Transverse colon (tissue), 4 donors: Measurements from ENCODE around the gene LILRA1. TPM values are rescaled to one million over a fixed set of nuclear protein-coding genes. Genes with fewer than 3 reads are reported as not detected.

Experiments used
- DNase-seq: peaks from one replicate; pipeline ENCODE4 v3.0.0-alpha.2; 2019
- H3K27ac ChIP-seq, 4 donors: fragments of 200-600 bp; sonication (generic); 2 replicates each; pipeline ENCODE4 v1.5.1; 2016 to 2018; ENCODE audit warnings: inconsistent platforms in 4 of 4
- H3K27me3 ChIP-seq: fragments of 200-600 bp; sonication (generic); 2 replicates; pipeline ENCODE4 v1.5.1; 2017; ENCODE audit warnings: inconsistent platforms
- H3K36me3 ChIP-seq, 4 donors: fragments of 200-600 bp; sonication (generic); 2 replicates each; pipeline ENCODE4 v1.5.1; 2017 to 2019; ENCODE audit warnings: inconsistent platforms in 4 of 4
- H3K4me1 ChIP-seq, 4 donors: fragments of 200-600 bp; sonication (generic); 2 replicates each; pipeline ENCODE4 v1.5.1; 2017 to 2020; ENCODE audit warnings: inconsistent platforms in 4 of 4
- H3K4me3 ChIP-seq, 4 donors: fragments of 200-600 bp; sonication (generic); 1 replicate in 1 of 4; 2 replicates in 3 of 4; pipeline versions ENCODE4 v1.5.1 to v1.6.1; 2017 to 2019; ENCODE audit warnings: inconsistent platforms in 4 of 4
- H3K9me3 ChIP-seq, 2 donors: fragments of 200-600 bp; sonication (generic); 2 replicates each; pipeline ENCODE4 v1.5.1; 2017 to 2019; ENCODE audit warnings: inconsistent platforms in 2 of 2
- EP300 ChIP-seq: sonication (generic); formaldehyde crosslinking; IDR thresholded peaks from one replicate; pipeline ENCODE4 v1.6.1; 2017; ENCODE audit warnings: antibody characterized with exemption, low read depth
- POLR2A ChIP-seq: fragments of 450-650 bp; IDR thresholded peaks from one replicate; pipeline ENCODE4 v1.6.1; 2016; ENCODE audit warnings: antibody characterized with exemption, mild to moderate bottlenecking, moderate library complexity
- POLR2AphosphoS5 ChIP-seq, 3 donors: sonication (generic); formaldehyde crosslinking; IDR thresholded peaks; one replicate each; pipeline ENCODE4 v1.6.1; 2016; ENCODE audit warnings: antibody characterized with exemption in 3 of 3
- WGBS, 2 donors: methylation state at CpG; one replicate each; pipeline ENCODE4 v1.1.5; 2018; ENCODE audit warnings: low coverage in 1 of 2; 5-methylcytosine and 5-hydroxymethylcytosine counted together
- in situ Hi-C, 4 donors: fragments of 200-750 bp; cut with MboI; loops; one replicate each; pipeline versions ENCODE4 v1.15.0 to v1.15.1; 2017; ENCODE audit warnings: low sequenced_read_pairs in 3 of 4, low pct_ligation_motif_present in 1 of 4, low pct_unique_long_range_greater_than_20kb in 1 of 4
- intact Hi-C: fragments of 100-400 bp; cut with DNase I; formaldehyde crosslinking; loops from one replicate; pipeline ENCODE4 v1.15.1; 2023; ENCODE audit warnings: low total_unique reads
- total RNA-seq, 4 donors: library from RNA; depleted of rRNA; stranded (reverse); fragments of >200 nt; gene quantifications; one replicate each; pipeline ENCODE4 v1.1.0, GENCODE V29; 2016
- TF ChIP-seq, protein P1 (sequence below), 5 experiments: fragments of 200-600 bp in 3 of 5; fragments of 450-650 bp in 2 of 5; sonication (generic) in 3 of 5; IDR thresholded peaks; 1 replicate in 2 of 5; 2 replicates in 3 of 5; pipeline ENCODE4 v1.5.1; 2016 to 2017; ENCODE audit warnings: antibody characterized with exemption in 5 of 5, inconsistent platforms in 3 of 5, mild to moderate bottlenecking in 2 of 5, moderate library complexity in 1 of 5

Gene LILRA1
- total RNA-seq, 4 donors from 2014 or later: 0.16 to 4.5 (median 0.27) TPM; not detected in 1

DNA sequence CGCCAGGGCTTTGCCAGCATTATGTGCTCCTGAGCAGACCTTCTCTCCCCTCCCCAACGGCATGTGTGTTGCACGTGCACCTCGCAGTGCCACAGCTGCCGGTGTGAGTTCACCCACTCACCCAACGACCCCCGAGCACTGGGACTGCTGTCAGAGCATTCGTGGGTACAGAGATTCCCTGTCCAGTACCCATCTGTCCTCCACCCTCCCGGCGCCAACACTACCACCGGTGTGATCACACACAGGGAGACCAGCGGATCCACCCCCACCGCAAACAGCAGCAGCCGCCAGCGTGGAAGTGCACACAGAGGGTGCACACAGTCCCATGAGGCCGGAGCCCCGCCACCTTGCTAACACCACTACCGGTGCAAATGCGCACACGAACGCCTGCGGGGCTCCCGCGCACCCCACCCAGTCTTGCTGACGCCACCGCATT, 15.9 kb downstream of the LILRA1 start:
- 93% methylated on average over 26 of the region's 26 CpGs; no CpG with 5 or more reads in 1 of the 2 donors for WGBS, 2 donors
- Histone ChIP-seq H3K36me3 (no peaks in the 10 kb centered on the region), H3K4me1 (no peaks in the 10 kb centered on the region), H3K4me3 (no peak overlapping the region), H3K27ac (no peak overlapping the region), H3K27me3 (no peaks in the 10 kb centered on the region), H3K9me3 (peaks cover 3 to 7% of the 10 kb centered on the region in 2 donors)
- no peak for DNase-seq
- intact Hi-C loops: no loop called here
- in situ Hi-C loops: no loop called here
- TF ChIP-seq POLR2AphosphoS5 (IDR thresholded peaks at IDR 0.05) (no peak), POLR2A (no peak), EP300 (no peak)
- TF ChIP-seq, protein P1, sequence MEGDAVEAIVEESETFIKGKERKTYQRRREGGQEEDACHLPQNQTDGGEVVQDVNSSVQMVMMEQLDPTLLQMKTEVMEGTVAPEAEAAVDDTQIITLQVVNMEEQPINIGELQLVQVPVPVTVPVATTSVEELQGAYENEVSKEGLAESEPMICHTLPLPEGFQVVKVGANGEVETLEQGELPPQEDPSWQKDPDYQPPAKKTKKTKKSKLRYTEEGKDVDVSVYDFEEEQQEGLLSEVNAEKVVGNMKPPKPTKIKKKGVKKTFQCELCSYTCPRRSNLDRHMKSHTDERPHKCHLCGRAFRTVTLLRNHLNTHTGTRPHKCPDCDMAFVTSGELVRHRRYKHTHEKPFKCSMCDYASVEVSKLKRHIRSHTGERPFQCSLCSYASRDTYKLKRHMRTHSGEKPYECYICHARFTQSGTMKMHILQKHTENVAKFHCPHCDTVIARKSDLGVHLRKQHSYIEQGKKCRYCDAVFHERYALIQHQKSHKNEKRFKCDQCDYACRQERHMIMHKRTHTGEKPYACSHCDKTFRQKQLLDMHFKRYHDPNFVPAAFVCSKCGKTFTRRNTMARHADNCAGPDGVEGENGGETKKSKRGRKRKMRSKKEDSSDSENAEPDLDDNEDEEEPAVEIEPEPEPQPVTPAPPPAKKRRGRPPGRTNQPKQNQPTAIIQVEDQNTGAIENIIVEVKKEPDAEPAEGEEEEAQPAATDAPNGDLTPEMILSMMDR (IDR thresholded peaks at IDR 0.05): no peak

DNA sequence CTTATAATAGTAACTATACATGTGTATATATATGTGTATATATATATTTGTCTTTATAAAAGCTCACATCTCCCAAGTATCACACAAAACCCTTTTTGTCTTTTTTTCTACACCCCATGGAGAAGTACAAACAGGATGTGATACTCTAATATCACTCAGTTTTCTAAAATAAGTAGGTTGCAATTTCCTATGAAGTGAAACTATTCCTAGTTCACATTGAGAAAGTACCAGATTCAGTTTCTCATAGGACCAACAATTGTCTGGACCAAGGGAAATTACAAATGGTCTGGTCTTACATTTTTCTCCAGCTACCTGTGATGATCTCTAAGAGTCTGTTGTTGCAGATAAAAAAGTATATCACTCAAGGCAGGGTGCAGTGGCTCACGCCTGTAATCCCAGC, 19.0 kb downstream of the LILRA1 start:
- Histone ChIP-seq H3K27me3 (no peaks in the 10 kb centered on the region), H3K9me3 (peaks cover 0 to 3% of the 10 kb centered on the region in 2 donors), H3K36me3 (no peaks in the 10 kb centered on the region), H3K4me1 (no peaks in the 10 kb centered on the region), H3K27ac (no peak overlapping the region), H3K4me3 (no peak overlapping the region)
- intact Hi-C loops: no loop called here
- DNase-seq: no peak
- WGBS, 2 donors: 90 to 100% methylated on average over 1 of the region's 1 CpG
- in situ Hi-C loops: no loop called here
- TF ChIP-seq POLR2A: no peak

DNA sequence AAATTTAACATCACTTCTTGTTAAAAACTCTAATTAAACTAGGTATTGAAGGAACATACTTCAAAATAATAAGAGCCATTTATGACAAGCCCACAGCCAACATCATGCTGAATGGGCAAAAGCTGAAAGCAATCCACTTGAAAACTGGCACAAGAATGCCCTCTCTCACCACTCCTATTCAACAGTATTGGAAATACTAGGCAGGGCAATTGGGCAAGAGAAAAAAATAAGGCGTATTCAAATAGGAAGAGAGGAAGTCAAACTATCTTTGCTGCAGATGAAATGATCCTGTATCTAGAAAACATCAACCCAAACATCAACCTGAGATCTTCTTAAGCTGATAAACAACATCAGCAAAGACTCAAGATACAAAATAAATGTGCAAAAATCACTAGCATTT, 21.3 kb downstream of the LILRA1 start:
- no peak overlapping the region for H3K27ac ChIP-seq
- TF ChIP-seq, protein P1 (IDR thresholded peaks at IDR 0.05): no peak
- TF ChIP-seq POLR2A: no peak
- TF ChIP-seq POLR2AphosphoS5 (IDR thresholded peaks at IDR 0.05): no peak
- TF ChIP-seq EP300: no peak
- peaks cover 0 to 3% of the 10 kb centered on the region in 2 donors for H3K9me3 ChIP-seq
- no peaks in the 10 kb centered on the region for H3K27me3 ChIP-seq
- no peaks in the 10 kb centered on the region for H3K4me1 ChIP-seq
- no peak overlapping the region for H3K4me3 ChIP-seq
- DNase-seq: no peak
- in situ Hi-C loops: no loop called here
- 79 to 87% methylated on average over 1 of the region's 1 CpG for WGBS, 2 donors
- H3K36me3 ChIP-seq: no peaks in the 10 kb centered on the region
- intact Hi-C loops: no loop called here

DNA sequence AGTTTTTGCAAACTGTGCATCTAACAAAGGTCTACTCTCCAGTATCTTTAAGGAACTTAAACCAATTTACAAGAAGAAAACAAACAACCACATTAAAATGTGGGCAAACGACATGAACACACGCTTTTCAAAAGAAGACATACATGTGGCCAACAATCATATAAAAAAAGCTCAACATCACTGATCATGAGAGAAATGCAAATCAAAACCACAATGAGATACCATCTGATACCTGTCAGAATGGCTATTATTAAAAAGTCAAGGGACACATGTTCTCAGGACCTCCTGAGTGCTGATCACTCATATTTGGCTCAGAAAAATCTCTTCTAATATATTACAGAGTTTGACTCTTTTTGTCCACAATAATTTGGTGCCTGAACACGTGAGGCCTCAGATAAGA, 22.6 kb downstream of the LILRA1 start:
- in situ Hi-C loops (no loop called here), intact Hi-C loops (no loop called here)
- Histone ChIP-seq H3K36me3 (no peaks in the 10 kb centered on the region), H3K27me3 (no peaks in the 10 kb centered on the region), H3K9me3 (no peaks in the 10 kb centered on the region), H3K4me3 (no peak overlapping the region), H3K4me1 (no peaks in the 10 kb centered on the region), H3K27ac (peak overlapping the region in 3 of 4 donors; percentile 16 to 62 (median 40))
- WGBS, 2 donors: 54 to 56% methylated on average over 3 of the region's 3 CpGs
- TF ChIP-seq POLR2A: no peak
- TF ChIP-seq EP300: no peak
- TF ChIP-seq POLR2AphosphoS5 (IDR thresholded peaks at IDR 0.05): no peak
- TF ChIP-seq, protein P1 (IDR thresholded peaks at IDR 0.05): no peak
- DNase-seq: no peak
